Astrocyte of the cerebellum (primary cell): ENCODE data around the gene GASK1A.

ENCODE experiments used
- DNase-seq: peaks from one replicate; pipeline ENCODE4 v3.0.0-alpha.2; 2011; ENCODE audit warnings: low read depth
- H3K4me3 ChIP-seq: 2 replicates; pipeline ENCODE4 v1.5.1; 2011; ENCODE audit warnings: mild to moderate bottlenecking, low read depth, low read length, moderate library complexity
- CTCF ChIP-seq: IDR thresholded peaks from 2 replicates; pipeline ENCODE4 v1.5.1; 2012; ENCODE audit warnings: low read length, low read depth, moderate library complexity, mild to moderate bottlenecking; ENCODE audit errors: missing control alignments
- in situ Hi-C: cut with HindIII; loops from 2 replicates; pipeline ENCODE4 v1.10.0; 2017; ENCODE audit warnings: low sequenced_read_pairs

Gene GASK1A

GRCh38 chr3:42988566-42988965 is 9.5 kb downstream of the GASK1A start:
- H3K4me3 ChIP-seq = no peak overlapping the region

GRCh38 chr3:42991341-42992315 is 12.5 kb downstream of the GASK1A start:
- in situ Hi-C loops = no loop called here
- no peak for DNase-seq
- H3K4me3 ChIP-seq = no peak overlapping the region
- TF ChIP-seq CTCF = no peak

More at GRCh38 chr3:42988566-42988965, 9.5 kb downstream of the GASK1A start:
- TF ChIP-seq CTCF = no peak
- DNase-seq = no peak
- in situ Hi-C loops = no loop called here

- no peak for DNase-seq
- no peak for TF ChIP-seq CTCF
- in situ Hi-C loops = no loop called here
- no peak overlapping the region for H3K4me3 ChIP-seq
These were observed 15.5 kb downstream of the GASK1A start for GRCh38 chr3:42994595-42994994.

- no peak overlapping the region for H3K4me3 ChIP-seq
- DNase-seq = no peak
- in situ Hi-C loops = no loop called here
- no peak for TF ChIP-seq CTCF
These were observed 16.9 kb downstream of the GASK1A start for GRCh38 chr3:42996021-42996420.

GRCh38 chr3:42996633-42997075 is 17.5 kb downstream of the GASK1A start:
- no peak for DNase-seq
- no peak overlapping the region for H3K4me3 ChIP-seq
- in situ Hi-C loops = no loop called here
- TF ChIP-seq CTCF = no peak

- in situ Hi-C loops = no loop called here
- DNase-seq = no peak
- H3K4me3 ChIP-seq = no peak overlapping the region
- no peak for TF ChIP-seq CTCF
These were observed 20.1 kb downstream of the GASK1A start for GRCh38 chr3:42999212-42999611.
